Neural progenitor cell (in vitro differentiated cells): Measurements from ENCODE around the gene CHRM4. TPM values are rescaled to one million over a fixed set of nuclear protein-coding genes. Genes with fewer than 3 reads are reported as not detected.
A peak's percentile ranks its signal among the peaks of the same experiment; 100 is the strongest.

ENCODE experiments used
- DNase-seq: peaks from one replicate; pipeline ENCODE4 v3.0.0-alpha.2; 2016; ENCODE audit warnings: low spot score
- H2AFZ ChIP-seq: fragments of 200-600 bp; sonication (generic); replicated peaks from 2 replicates; pipeline ENCODE4 v1.6.1; 2016; ENCODE audit warnings: antibody characterized with exemption
- H3F3A ChIP-seq: fragments of 200-600 bp; sonication (generic); 2 replicates; pipeline ENCODE4 v1.6.1; 2016; ENCODE audit warnings: antibody characterized with exemption, low read depth
- H3K27ac ChIP-seq: fragments of 200-600 bp; sonication (generic); 2 replicates; pipeline ENCODE4 v1.5.1; 2016; ENCODE audit warnings: mild to moderate bottlenecking
- H3K27me3 ChIP-seq: fragments of 200-600 bp; sonication (generic); 2 replicates; pipeline ENCODE4 v1.6.1; 2016; ENCODE audit warnings: mild to moderate bottlenecking, moderate library complexity
- H3K36me3 ChIP-seq: fragments of 200-600 bp; sonication (generic); 2 replicates; pipeline ENCODE4 v1.5.1; 2016
- H3K4me1 ChIP-seq: fragments of 200-600 bp; sonication (generic); 2 replicates; pipeline ENCODE4 v1.6.1; 2016; ENCODE audit warnings: mixed run types
- H3K4me2 ChIP-seq: fragments of 200-600 bp; sonication (generic); 2 replicates; pipeline ENCODE4 v1.6.1; 2016
- H3K4me3 ChIP-seq: fragments of 200-600 bp; sonication (generic); 2 replicates; pipeline ENCODE4 v1.5.1; 2016
- H3K79me2 ChIP-seq: fragments of 200-600 bp; sonication (generic); 2 replicates; pipeline ENCODE4 v1.6.1; 2016; ENCODE audit warnings: low read depth
- H3K9ac ChIP-seq: fragments of 200-600 bp; sonication (generic); 2 replicates; pipeline ENCODE4 v1.6.1; 2016
- H3K9me3 ChIP-seq: fragments of 200-600 bp; sonication (generic); 2 replicates; pipeline ENCODE4 v1.5.1; 2016; ENCODE audit warnings: low read depth
- H4K20me1 ChIP-seq: fragments of 200-600 bp; sonication (generic); 2 replicates; pipeline ENCODE4 v1.6.1; 2016; ENCODE audit warnings: low read depth
- H3K27ac Mint-ChIP-seq: 3 replicates; pipeline ENCODE4 v1.8.0; 2021; ENCODE audit warnings: mixed read lengths
- H3K27me3 Mint-ChIP-seq: 2 replicates; pipeline ENCODE4 v1.8.0; 2022; ENCODE audit warnings: low read depth, mild to moderate bottlenecking, inconsistent platforms, moderate library complexity, mixed read lengths; ENCODE audit not compliant: insufficient read depth
- H3K36me3 Mint-ChIP-seq: 3 replicates; pipeline ENCODE4 v1.8.0; 2021; ENCODE audit warnings: mixed read lengths
- H3K4me1 Mint-ChIP-seq: 3 replicates; pipeline ENCODE4 v1.8.0; 2021; ENCODE audit warnings: mixed read lengths
- H3K4me3 Mint-ChIP-seq: 3 replicates; pipeline ENCODE4 v1.8.0; 2021; ENCODE audit warnings: mild to moderate bottlenecking, moderate library complexity, mixed read lengths
- H3K9me3 Mint-ChIP-seq: 3 replicates; pipeline ENCODE4 v1.8.0; 2020; ENCODE audit warnings: mixed read lengths
- EZH2 ChIP-seq: fragments of 200-600 bp; sonication (generic); IDR thresholded peaks from 2 replicates; pipeline ENCODE4 v1.6.1; 2017; ENCODE audit warnings: antibody characterized with exemption, mild to moderate bottlenecking, moderate library complexity
- EZH2phosphoT487 ChIP-seq: fragments of 200-600 bp; sonication (generic); IDR thresholded peaks from 2 replicates; pipeline ENCODE4 v1.6.1; 2017; ENCODE audit warnings: antibody characterized with exemption
- total RNA-seq: library from RNA; depleted of rRNA; stranded (reverse); fragments of >200 nt; gene quantifications from 2 replicates; pipeline ENCODE4 v1.2.3, GENCODE V29; 2015; ENCODE audit warnings: low replicate concordance
- TF ChIP-seq, protein P1 (sequence below): fragments of 200-600 bp; sonication (generic); IDR thresholded peaks from 2 replicates; pipeline ENCODE4 v1.5.1; 2017; ENCODE audit warnings: antibody characterized with exemption, mild to moderate bottlenecking

CHRM4 gene
- total RNA-seq, 1 donor from 2014 or later = not detected

DNA sequence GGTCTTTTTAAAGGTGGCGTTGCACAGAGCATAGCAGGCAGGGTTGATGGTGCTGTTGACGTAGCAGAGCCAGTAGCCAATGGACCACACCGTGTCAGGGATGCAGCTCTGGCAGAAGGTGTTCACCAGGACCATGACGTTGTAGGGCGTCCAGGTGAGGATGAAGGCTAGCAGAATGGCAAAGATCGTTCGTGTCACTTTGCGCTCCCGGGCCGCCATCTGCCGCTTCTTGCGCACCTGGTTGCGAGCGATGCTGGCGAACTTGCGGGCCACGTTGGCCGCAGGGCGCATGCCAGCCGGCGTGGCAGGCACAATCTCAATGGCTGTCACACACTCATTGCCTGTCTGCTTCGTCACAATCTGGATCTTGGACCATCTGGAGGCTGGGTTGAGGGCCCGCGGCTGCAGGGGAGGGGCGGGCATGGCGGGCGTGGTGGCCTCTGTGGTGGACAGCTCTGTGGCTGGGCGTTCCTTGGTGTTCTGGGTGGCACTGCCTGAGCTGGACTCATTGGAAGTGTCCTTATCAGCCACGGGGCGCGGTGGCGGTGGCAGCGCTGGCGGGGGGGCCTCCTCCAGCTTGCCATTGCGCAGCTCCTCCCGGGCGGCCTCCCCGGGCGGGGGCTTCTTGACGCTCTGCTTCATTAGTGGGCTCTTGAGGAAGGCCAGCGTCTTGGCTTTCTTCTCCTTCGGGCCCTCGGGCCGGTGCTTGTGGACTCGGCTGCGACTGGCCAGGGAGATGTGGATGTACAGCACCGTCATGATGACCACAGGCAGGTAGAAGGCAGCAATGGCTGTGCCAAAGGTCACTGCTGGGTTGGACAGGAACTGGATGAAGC lies 6.2 kb downstream of the CHRM4 start:
- Histone ChIP-seq H3K79me2 (peaks cover 16% of the 10 kb centered on the region), H3F3A (peaks cover 29% of the 10 kb centered on the region), H3K9me3 (no peaks in the 10 kb centered on the region), H3K4me1 (peaks cover 26% of the 10 kb centered on the region), H4K20me1 (peaks cover 58% of the 10 kb centered on the region), H3K27me3 (peaks cover 38% of the 10 kb centered on the region), H3K27ac (no peak overlapping the region), H2AFZ (no peak overlapping the region), H3K9ac (no peak overlapping the region), H3K36me3 (no peaks in the 10 kb centered on the region), H3K4me3 (no peak overlapping the region), H3K4me2 (no peak overlapping the region)
- Mint-ChIP-seq H3K4me1 (peaks cover 42% of the 10 kb centered on the region), H3K36me3 (peaks cover 7% of the 10 kb centered on the region), H3K9me3 (peaks cover 2% of the 10 kb centered on the region), H3K27me3 (peaks cover 38% of the 10 kb centered on the region), H3K4me3 (peak overlapping the region; percentile 22), H3K27ac (no peak overlapping the region)
- TF ChIP-seq EZH2phosphoT487 (no peak), EZH2 (no peak)
- TF ChIP-seq, protein P1, sequence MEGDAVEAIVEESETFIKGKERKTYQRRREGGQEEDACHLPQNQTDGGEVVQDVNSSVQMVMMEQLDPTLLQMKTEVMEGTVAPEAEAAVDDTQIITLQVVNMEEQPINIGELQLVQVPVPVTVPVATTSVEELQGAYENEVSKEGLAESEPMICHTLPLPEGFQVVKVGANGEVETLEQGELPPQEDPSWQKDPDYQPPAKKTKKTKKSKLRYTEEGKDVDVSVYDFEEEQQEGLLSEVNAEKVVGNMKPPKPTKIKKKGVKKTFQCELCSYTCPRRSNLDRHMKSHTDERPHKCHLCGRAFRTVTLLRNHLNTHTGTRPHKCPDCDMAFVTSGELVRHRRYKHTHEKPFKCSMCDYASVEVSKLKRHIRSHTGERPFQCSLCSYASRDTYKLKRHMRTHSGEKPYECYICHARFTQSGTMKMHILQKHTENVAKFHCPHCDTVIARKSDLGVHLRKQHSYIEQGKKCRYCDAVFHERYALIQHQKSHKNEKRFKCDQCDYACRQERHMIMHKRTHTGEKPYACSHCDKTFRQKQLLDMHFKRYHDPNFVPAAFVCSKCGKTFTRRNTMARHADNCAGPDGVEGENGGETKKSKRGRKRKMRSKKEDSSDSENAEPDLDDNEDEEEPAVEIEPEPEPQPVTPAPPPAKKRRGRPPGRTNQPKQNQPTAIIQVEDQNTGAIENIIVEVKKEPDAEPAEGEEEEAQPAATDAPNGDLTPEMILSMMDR = no peak
- no peak for DNase-seq

DNA sequence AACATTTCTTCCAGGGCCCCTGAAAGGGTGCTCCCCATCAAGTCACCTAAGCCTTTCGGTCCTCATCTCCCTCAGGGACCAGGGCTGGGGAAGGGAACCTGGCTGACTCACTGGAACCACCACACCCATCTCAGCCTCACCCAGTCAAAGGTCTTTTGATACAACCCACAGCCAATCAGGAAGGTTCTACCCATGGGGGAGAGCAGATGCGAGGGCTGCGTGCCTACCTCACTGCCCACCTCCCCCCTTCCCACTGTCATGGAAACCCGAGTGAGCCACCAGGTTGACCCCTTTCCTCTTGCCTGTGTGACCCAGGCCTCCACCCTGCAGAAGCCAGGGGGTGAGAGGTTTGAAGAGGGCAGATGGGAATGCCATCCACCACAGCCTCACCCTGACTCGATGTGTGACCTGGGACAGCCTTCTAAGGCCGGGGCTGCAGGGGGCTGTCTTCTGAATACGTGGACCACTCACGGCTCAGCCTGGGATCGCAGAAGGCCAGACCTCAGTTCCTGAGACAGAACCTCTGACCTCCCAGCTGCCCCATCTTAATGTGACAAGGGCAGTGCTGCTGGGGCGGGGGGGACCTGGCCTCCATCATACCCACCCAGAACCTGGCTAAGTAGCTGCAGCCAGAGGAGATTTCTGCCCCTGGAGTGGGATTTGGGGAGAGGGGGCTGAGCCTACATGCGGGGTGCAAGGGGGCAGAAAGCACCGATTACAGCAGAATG lies 7.4 kb downstream of the CHRM4 start:
- Histone ChIP-seq H3K27ac (no peak overlapping the region), H4K20me1 (peaks cover 52% of the 10 kb centered on the region), H3K27me3 (peaks cover 25% of the 10 kb centered on the region), H3K4me3 (no peak overlapping the region), H3K36me3 (no peaks in the 10 kb centered on the region), H3K4me1 (peaks cover 26% of the 10 kb centered on the region), H3K9me3 (no peaks in the 10 kb centered on the region), H3K79me2 (peaks cover 16% of the 10 kb centered on the region), H3K4me2 (no peak overlapping the region), H3F3A (peaks cover 40% of the 10 kb centered on the region), H3K9ac (no peak overlapping the region), H2AFZ (no peak overlapping the region)
- Mint-ChIP-seq H3K36me3 (peaks cover 7% of the 10 kb centered on the region), H3K4me3 (peak overlapping the region; percentile 89), H3K4me1 (peaks cover 44% of the 10 kb centered on the region), H3K27ac (no peak overlapping the region), H3K9me3 (peaks cover 2% of the 10 kb centered on the region), H3K27me3 (peaks cover 30% of the 10 kb centered on the region)
- TF ChIP-seq EZH2phosphoT487 (no peak), EZH2 (no peak)
- TF ChIP-seq, protein P1 = no peak
- DNase-seq = no peak

DNA sequence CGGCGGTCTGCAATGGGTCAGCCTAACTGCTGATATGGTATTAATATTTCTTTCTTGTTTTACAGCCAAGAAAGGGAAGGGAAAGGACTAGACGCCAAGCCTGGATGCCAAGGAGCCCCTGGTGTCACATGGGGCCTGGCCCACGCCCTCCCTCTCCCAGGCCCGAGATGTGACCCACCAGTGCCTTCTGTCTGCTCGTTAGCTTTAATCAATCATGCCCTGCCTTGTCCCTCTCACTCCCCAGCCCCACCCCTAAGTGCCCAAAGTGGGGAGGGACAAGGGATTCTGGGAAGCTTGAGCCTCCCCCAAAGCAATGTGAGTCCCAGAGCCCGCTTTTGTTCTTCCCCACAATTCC lies 8.2 kb downstream of the CHRM4 start:
- Histone ChIP-seq H2AFZ (no peak overlapping the region), H3K9ac (no peak overlapping the region), H3K4me1 (peaks cover 23% of the 10 kb centered on the region), H3K4me3 (no peak overlapping the region), H3K79me2 (peaks cover 16% of the 10 kb centered on the region), H3K27me3 (peaks cover 18% of the 10 kb centered on the region), H3K27ac (no peak overlapping the region), H3K9me3 (no peaks in the 10 kb centered on the region), H3K4me2 (peak overlapping the region; percentile 93), H3F3A (peaks cover 40% of the 10 kb centered on the region), H3K36me3 (no peaks in the 10 kb centered on the region), H4K20me1 (peaks cover 52% of the 10 kb centered on the region)
- peaks cover 7% of the 10 kb centered on the region for H3K36me3 Mint-ChIP-seq
- peaks cover 38% of the 10 kb centered on the region for H3K4me1 Mint-ChIP-seq
- no peak overlapping the region for H3K27ac Mint-ChIP-seq
- peak overlapping the region; percentile 89 for H3K4me3 Mint-ChIP-seq
- H3K27me3 Mint-ChIP-seq = peaks cover 22% of the 10 kb centered on the region
- DNase-seq = no peak
- TF ChIP-seq EZH2phosphoT487 = no peak
- TF ChIP-seq, protein P1 = no peak
- no peak for TF ChIP-seq EZH2
- H3K9me3 Mint-ChIP-seq = peaks cover 2% of the 10 kb centered on the region
